OCI-LY3 (cell line): Measurements from ENCODE around the gene GFRA4.

ENCODE experiments used
- H2AFZ ChIP-seq: fragments of 200-600, 300-600 bp; shearing (Covaris generic); 2 replicates; pipeline ENCODE4 v1.6.0; 2014; ENCODE audit warnings: antibody characterized with exemption, low read depth, low read length
- H3K27ac ChIP-seq: fragments of 200-600, 300-600 bp; sonication (generic); 2 replicates; pipeline ENCODE4 v1.5.1; 2014; ENCODE audit warnings: mild to moderate bottlenecking, low read length, moderate library complexity, mixed read lengths
- H3K27me3 ChIP-seq: fragments of 200-600, 300-600 bp; sonication (generic); 2 replicates; pipeline ENCODE4 v1.6.1; 2014; ENCODE audit warnings: low read depth, low read length, mixed read lengths
- H3K36me3 ChIP-seq: fragments of 200-600, 300-600 bp; sonication (generic); replicated peaks from 2 replicates; pipeline ENCODE3; 2014; ENCODE audit warnings: low read depth, low read length, mixed read lengths
- H3K4me1 ChIP-seq: fragments of 300-600, 200-600 bp; sonication (generic); 2 replicates; pipeline ENCODE4 v1.6.1; 2014; ENCODE audit warnings: low read length, mixed read lengths
- H3K4me2 ChIP-seq: fragments of 200-600, 300-600 bp; sonication (generic); 2 replicates; pipeline ENCODE4 v1.6.1; 2014; ENCODE audit warnings: low read length, mixed read lengths
- H3K4me3 ChIP-seq: fragments of 300-600, 200-600 bp; sonication (generic); 2 replicates; pipeline ENCODE4 v1.5.1; 2014; ENCODE audit warnings: antibody characterized with exemption, mild to moderate bottlenecking, low read length, moderate library complexity
- H3K79me2 ChIP-seq: fragments of 300-600, 200-600 bp; shearing (Covaris generic); 2 replicates; pipeline ENCODE4 v1.6.1; 2014; ENCODE audit warnings: mild to moderate bottlenecking, low read length, mixed read lengths
- H3K9ac ChIP-seq: fragments of 300-600, 200-600 bp; shearing (Covaris generic); 2 replicates; pipeline ENCODE4 v1.6.0; 2014; ENCODE audit warnings: mild to moderate bottlenecking, low read length, moderate library complexity
- H3K9me3 ChIP-seq: fragments of 200-600, 300-600 bp; shearing (Covaris generic); 2 replicates; pipeline ENCODE4 v1.6.1; 2014; ENCODE audit warnings: low read length, mixed read lengths; ENCODE audit not compliant: insufficient read depth
- H4K20me1 ChIP-seq: fragments of 200-600, 300-600 bp; sonication (generic); 2 replicates; pipeline ENCODE4 v1.6.1; 2016; ENCODE audit warnings: low read length, mixed read lengths; ENCODE audit not compliant: insufficient read depth
- EZH2phosphoT487 ChIP-seq: fragments of 200-600 bp; shearing (Covaris generic); IDR thresholded peaks from 2 replicates; pipeline ENCODE4 v1.6.1; 2018; ENCODE audit warnings: antibody characterized with exemption, mixed run types, low read depth
- TF ChIP-seq, protein P1 (sequence below): fragments of 200-600, 300-600 bp; sonication (generic); IDR thresholded peaks from 2 replicates; pipeline ENCODE4 v1.5.1; 2014; ENCODE audit warnings: antibody characterized with exemption, low read length, low read depth

GFRA4 gene

DNA sequence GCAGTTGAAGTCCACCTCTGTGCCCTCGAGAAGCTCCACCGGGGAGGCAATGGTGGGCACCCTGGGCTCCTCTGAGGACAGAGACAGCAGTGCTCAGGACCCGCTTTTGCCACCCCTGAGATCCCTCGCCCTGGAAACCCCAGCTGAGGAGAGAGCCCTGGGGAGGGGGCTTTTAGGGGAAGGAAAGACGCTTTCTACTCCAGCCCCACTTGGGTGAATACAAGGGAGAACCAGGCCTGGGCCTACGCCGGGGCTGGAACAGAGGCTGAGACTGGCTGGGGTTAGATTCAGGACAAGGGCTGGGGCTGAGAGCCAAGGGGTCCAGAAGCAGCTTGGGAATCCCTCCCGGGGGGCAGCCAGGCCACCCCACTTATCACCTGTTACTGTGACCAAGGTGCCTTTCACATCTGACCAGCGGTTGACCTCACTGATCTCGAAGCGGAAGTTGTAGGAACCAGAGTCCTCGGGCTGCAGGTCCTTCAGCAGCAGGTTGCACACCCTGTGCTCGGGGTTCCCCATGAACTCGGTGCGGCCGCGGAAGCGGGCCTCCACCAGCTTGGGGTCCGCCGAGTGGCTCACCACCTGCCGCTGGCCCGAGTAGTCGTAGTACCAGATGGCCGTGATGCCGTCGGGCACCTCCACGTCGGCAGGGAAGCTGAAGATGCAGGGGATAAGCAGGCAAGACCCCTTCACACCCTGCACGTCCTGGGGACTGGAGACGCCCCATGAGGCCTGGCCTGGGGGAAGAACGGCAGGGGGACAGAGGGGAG lies 43.0 kb upstream of the GFRA4 start:
- H3K4me2 ChIP-seq, result no peak overlapping the region
- TF ChIP-seq EZH2phosphoT487, result no peak
- TF ChIP-seq, protein P1, sequence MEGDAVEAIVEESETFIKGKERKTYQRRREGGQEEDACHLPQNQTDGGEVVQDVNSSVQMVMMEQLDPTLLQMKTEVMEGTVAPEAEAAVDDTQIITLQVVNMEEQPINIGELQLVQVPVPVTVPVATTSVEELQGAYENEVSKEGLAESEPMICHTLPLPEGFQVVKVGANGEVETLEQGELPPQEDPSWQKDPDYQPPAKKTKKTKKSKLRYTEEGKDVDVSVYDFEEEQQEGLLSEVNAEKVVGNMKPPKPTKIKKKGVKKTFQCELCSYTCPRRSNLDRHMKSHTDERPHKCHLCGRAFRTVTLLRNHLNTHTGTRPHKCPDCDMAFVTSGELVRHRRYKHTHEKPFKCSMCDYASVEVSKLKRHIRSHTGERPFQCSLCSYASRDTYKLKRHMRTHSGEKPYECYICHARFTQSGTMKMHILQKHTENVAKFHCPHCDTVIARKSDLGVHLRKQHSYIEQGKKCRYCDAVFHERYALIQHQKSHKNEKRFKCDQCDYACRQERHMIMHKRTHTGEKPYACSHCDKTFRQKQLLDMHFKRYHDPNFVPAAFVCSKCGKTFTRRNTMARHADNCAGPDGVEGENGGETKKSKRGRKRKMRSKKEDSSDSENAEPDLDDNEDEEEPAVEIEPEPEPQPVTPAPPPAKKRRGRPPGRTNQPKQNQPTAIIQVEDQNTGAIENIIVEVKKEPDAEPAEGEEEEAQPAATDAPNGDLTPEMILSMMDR, result no peak

DNA sequence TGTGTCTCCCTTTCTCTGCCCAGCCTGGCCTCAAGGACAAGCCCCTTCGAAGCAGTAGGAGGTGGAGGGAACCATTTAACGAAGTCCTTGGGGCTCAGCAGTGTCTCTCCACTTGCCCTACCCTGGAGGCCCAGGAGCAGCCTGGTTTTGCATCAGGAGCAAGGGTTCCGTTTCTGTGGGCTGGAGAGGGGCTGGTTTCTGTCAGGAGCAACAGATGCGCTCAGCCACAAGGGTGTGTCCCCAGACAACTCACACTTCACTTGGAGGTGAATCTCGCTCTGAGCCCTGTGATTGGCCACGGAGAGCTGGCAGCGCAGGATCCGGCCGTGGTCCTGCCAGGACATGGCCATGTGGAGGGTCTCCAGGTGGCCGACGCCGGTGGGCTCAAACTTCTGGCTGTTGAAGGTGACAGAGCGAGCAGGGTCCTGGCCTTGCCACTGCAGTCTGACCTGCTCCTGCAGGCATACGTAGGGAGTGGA lies 42.3 kb upstream of the GFRA4 start:
- H3K36me3 ChIP-seq, result no peaks in the 10 kb centered on the region
- H4K20me1 ChIP-seq, result no peaks in the 10 kb centered on the region
- H3K9me3 ChIP-seq, result no peaks in the 10 kb centered on the region
- H3K4me3 ChIP-seq, result no peak overlapping the region
- H3K27ac ChIP-seq, result no peak overlapping the region
- no peak for TF ChIP-seq EZH2phosphoT487
- TF ChIP-seq, protein P1, result no peak
- no peak overlapping the region for H2AFZ ChIP-seq
- no peaks in the 10 kb centered on the region for H3K79me2 ChIP-seq
- peaks cover 12% of the 10 kb centered on the region; the same call in 1 of the 2 replicates for H3K27me3 ChIP-seq
- H3K9ac ChIP-seq, result no peak overlapping the region
- H3K4me1 ChIP-seq, result no peaks in the 10 kb centered on the region
- no peak overlapping the region for H3K4me2 ChIP-seq

More for the DNA sequence above, 43.0 kb upstream of the GFRA4 start:
- Histone ChIP-seq H4K20me1 (no peaks in the 10 kb centered on the region), H3K9me3 (no peaks in the 10 kb centered on the region), H3K36me3 (no peaks in the 10 kb centered on the region), H3K79me2 (no peaks in the 10 kb centered on the region), H3K4me3 (no peak overlapping the region), H3K9ac (no peak overlapping the region), H2AFZ (no peak overlapping the region), H3K27ac (no peak overlapping the region), H3K4me1 (no peaks in the 10 kb centered on the region), H3K27me3 (peaks cover 12% of the 10 kb centered on the region; the same call in 1 of the 2 replicates)

DNA sequence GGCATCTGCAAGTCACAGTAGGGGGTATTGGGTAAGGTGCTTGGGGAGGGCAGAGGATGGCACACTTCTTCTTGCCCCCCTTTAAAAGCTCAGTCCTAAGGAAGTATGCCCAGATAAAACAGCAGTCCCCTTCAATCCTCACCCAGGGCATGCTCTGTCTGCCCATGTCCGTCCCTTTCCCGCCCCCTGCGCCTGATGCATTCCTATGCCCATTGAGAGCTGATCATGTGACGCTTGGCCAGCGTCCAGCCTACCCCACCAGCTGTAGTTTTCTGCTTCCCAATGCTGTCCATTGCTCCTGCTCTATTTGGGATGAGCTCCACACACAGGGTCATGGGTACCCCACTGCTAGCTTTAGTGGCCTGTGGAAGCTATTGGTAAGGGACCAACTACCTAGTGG lies 40.9 kb upstream of the GFRA4 start:
- Histone ChIP-seq H3K4me2 (no peak overlapping the region), H3K9ac (no peak overlapping the region), H2AFZ (no peak overlapping the region), H3K27ac (no peak overlapping the region), H3K4me3 (no peak overlapping the region), H3K4me1 (no peaks in the 10 kb centered on the region), H4K20me1 (no peaks in the 10 kb centered on the region), H3K27me3 (peaks cover 4% of the 10 kb centered on the region; the same call in 1 of the 2 replicates), H3K36me3 (no peaks in the 10 kb centered on the region), H3K9me3 (no peaks in the 10 kb centered on the region), H3K79me2 (no peaks in the 10 kb centered on the region)
- no peak for TF ChIP-seq EZH2phosphoT487
- TF ChIP-seq, protein P1, result no peak

DNA sequence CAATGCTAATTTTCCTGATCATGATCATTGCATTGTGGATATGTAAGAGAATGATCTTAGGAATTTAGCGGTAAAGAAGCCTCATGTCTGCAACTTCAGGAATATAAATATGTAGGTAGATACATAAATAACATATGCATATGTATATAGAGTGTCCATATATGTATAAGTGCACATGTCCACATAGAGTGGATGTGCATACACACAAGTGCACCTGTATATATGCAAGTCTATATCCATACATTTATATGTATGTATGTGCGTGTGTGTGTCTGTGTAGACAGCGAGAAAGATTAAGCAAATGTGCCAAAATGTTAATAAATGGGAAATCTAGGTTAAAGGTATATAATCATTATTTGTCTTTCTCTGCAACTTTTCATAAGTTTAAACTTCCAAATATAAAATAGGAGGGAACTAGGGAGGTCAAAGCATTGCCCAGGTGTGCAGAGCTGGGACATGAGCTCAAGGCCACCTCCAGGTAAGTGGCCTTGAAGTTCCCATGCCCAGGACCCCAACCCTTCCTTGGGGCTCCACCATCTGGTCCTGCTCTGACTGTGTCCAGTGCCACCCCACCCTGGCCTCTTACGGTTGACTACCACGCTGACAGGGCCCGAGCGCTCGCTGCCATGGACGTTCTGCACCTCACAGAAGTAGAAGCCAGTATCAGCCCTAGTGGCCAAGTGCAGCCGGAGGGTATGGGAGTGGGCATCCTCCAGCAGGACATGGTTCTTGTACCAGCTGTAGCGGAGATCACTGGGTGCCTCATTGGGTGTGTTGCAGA lies 39.6 kb upstream of the GFRA4 start:
- Histone ChIP-seq H3K9ac (no peak overlapping the region), H3K27ac (no peak overlapping the region), H3K4me3 (no peak overlapping the region), H3K9me3 (no peaks in the 10 kb centered on the region), H3K4me1 (no peaks in the 10 kb centered on the region), H3K27me3 (peaks cover 3% of the 10 kb centered on the region; the same call in 1 of the 2 replicates), H3K4me2 (no peak overlapping the region), H2AFZ (no peak overlapping the region), H4K20me1 (no peaks in the 10 kb centered on the region), H3K36me3 (no peaks in the 10 kb centered on the region), H3K79me2 (no peaks in the 10 kb centered on the region)
- TF ChIP-seq, protein P1, result no peak
- no peak for TF ChIP-seq EZH2phosphoT487
